Stimulated activated naive CD8-positive, alpha-beta T cell treated with anti-CD3 and anti-CD28 coated beads, Interleukin-15, Interleukin-2, amounts not matched to agents 100 ng/mL and 50 ng/mL, for 24 hours (primary cell): ENCODE results near the gene HDAC5.
A peak's percentile ranks its signal among the peaks of the same experiment; 100 is the strongest.
"Not testable (repeated sequence)": the region's sequence is repeated elsewhere in the genome, so short reads cannot be mapped to it uniquely, and the experiment has no call there.

Source experiments
- H3K27ac Mint-ChIP-seq: one replicate; pipeline ENCODE4 v1.8.0; 2021; ENCODE audit warnings: mild to moderate bottlenecking, mixed read lengths
- H3K27me3 Mint-ChIP-seq: one replicate; pipeline ENCODE4 v1.8.0; 2021; ENCODE audit warnings: mixed read lengths
- H3K36me3 Mint-ChIP-seq: one replicate; pipeline ENCODE4 v1.8.0; 2021; ENCODE audit warnings: low read depth, mixed read lengths
- H3K4me1 Mint-ChIP-seq: one replicate; pipeline ENCODE4 v1.8.0; 2021; ENCODE audit warnings: low read depth, mixed read lengths
- H3K4me3 Mint-ChIP-seq: one replicate; pipeline ENCODE4 v1.8.0; 2021; ENCODE audit warnings: mild to moderate bottlenecking, mixed read lengths
- H3K9me3 Mint-ChIP-seq: one replicate; pipeline ENCODE4 v1.8.0; 2021; ENCODE audit warnings: mixed read lengths

HDAC5 gene

DNA sequence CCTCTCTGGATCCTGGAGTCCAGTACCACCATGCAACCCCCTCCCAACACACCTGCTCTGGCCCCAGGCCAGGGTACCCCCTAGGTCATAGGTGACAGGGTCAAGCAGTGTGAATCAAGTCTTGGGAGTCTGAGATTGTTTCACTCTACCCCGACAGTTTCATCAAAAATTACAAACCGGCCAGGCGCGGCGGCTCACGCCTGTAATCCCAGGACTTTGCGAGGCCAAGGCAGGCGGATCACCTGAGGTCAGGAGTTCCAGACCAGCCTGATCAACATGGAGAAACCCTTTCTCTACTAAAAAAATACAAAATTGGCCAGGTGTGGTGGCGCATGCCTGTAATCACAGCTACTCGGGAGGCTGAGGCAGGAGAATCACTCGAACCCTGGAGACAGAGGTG lies 3.2 kb downstream of the HDAC5 start:
- not testable (repeated sequence) for H3K27me3 Mint-ChIP-seq, H3K27ac Mint-ChIP-seq, H3K4me3 Mint-ChIP-seq, H3K36me3 Mint-ChIP-seq, H3K9me3 Mint-ChIP-seq
- peaks cover 42% of the 10 kb centered on the region for H3K4me1 Mint-ChIP-seq

DNA sequence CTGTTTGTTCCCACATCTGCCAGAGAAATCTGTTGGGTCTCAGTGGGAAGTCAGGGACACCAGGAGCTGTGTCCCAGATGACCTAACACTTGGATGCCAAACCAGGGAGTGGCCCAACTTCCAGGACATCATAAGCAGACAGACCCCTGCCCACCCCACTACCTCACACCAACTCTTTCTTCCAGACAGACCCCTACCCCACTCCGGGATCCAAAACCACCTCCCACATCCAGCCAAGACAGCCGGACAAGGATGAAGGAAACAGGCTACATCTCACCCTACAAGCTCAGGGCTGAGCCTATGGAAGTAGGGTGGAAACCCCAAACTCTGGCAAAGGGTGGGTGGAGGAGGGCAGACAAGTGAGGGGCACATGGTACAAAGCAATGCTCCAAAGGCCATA lies 3.6 kb downstream of the HDAC5 start:
- H3K27me3 Mint-ChIP-seq = no peaks in the 10 kb centered on the region
- no peak overlapping the region for H3K27ac Mint-ChIP-seq
- H3K9me3 Mint-ChIP-seq = no peaks in the 10 kb centered on the region
- H3K4me3 Mint-ChIP-seq = no peak overlapping the region
- peaks cover 42% of the 10 kb centered on the region for H3K4me1 Mint-ChIP-seq
- H3K36me3 Mint-ChIP-seq = no peaks in the 10 kb centered on the region

DNA sequence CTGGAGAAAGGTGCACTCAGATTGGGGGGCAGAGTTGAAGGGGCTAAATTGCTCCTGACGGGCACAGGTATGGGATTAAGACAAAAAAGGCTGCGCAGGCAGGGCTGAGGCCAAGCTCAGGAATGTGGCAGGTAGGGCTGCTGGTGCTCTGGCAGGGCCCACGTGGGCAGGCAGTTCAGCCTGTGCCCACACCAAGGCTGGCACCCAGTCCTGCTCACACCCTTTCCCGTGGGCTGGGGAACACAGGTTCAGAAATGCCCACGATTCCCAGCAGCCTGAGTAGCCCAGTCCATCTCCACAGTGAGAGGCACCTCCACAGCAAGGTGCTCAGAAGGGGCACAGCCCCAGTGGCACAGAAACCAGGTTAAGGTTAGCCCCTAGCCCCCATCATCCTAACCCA lies 4.4 kb downstream of the HDAC5 start:
- no peaks in the 10 kb centered on the region for H3K27me3 Mint-ChIP-seq
- no peak overlapping the region for H3K27ac Mint-ChIP-seq
- no peak overlapping the region for H3K4me3 Mint-ChIP-seq
- peaks cover 38% of the 10 kb centered on the region for H3K4me1 Mint-ChIP-seq
- H3K36me3 Mint-ChIP-seq = no peaks in the 10 kb centered on the region
- no peaks in the 10 kb centered on the region for H3K9me3 Mint-ChIP-seq

GRCh38 chr17:44118427-44119050 lies 4.9 kb downstream of the HDAC5 start:
- Mint-ChIP-seq H3K9me3 (no peaks in the 10 kb centered on the region), H3K27me3 (no peaks in the 10 kb centered on the region), H3K36me3 (no peaks in the 10 kb centered on the region), H3K4me3 (no peak overlapping the region), H3K4me1 (peaks cover 35% of the 10 kb centered on the region), H3K27ac (no peak overlapping the region)

DNA sequence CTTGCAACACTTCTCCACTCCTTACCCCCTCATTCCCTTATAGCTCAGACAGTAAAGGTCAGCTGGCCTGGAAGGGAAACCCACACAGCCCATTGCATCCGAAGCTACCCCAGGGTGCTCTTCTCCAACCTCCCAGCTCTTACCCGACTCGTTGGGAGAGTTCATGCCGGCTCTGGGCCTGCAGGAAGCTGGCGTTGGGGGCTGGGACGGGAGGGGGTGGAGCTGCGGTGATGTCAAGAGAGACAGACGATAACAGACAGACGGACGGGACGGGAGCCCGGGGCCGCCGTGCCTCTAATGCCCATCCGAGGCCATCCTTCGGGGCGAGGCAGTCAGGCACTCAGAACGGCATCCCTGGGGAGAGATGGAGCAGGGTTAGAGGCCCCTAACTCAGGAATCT lies 6.1 kb downstream of the HDAC5 start:
- Mint-ChIP-seq H3K27ac (no peak overlapping the region), H3K27me3 (no peaks in the 10 kb centered on the region), H3K4me3 (no peak overlapping the region), H3K9me3 (no peaks in the 10 kb centered on the region), H3K36me3 (no peaks in the 10 kb centered on the region), H3K4me1 (peaks cover 36% of the 10 kb centered on the region)

- Mint-ChIP-seq H3K4me1 (peaks cover 38% of the 10 kb centered on the region), H3K36me3 (no peaks in the 10 kb centered on the region), H3K27ac (no peak overlapping the region), H3K27me3 (no peaks in the 10 kb centered on the region), H3K9me3 (no peaks in the 10 kb centered on the region), H3K4me3 (no peak overlapping the region)
These were observed 7.6 kb downstream of the HDAC5 start for GRCh38 chr17:44115585-44116415.

- Mint-ChIP-seq H3K27me3 (no peaks in the 10 kb centered on the region), H3K36me3 (no peaks in the 10 kb centered on the region), H3K4me1 (peaks cover 25% of the 10 kb centered on the region), H3K27ac (no peak overlapping the region), H3K9me3 (no peaks in the 10 kb centered on the region), H3K4me3 (no peak overlapping the region)
These were observed 9.3 kb downstream of the HDAC5 start for GRCh38 chr17:44113868-44114840.

GRCh38 chr17:44113382-44113781 lies 10.1 kb downstream of the HDAC5 start:
- H3K27ac Mint-ChIP-seq = peak overlapping the region; percentile 59
- H3K4me3 Mint-ChIP-seq = no peak overlapping the region
- H3K9me3 Mint-ChIP-seq = no peaks in the 10 kb centered on the region
- H3K27me3 Mint-ChIP-seq = no peaks in the 10 kb centered on the region
- H3K4me1 Mint-ChIP-seq = peaks cover 20% of the 10 kb centered on the region
- H3K36me3 Mint-ChIP-seq = no peaks in the 10 kb centered on the region

DNA sequence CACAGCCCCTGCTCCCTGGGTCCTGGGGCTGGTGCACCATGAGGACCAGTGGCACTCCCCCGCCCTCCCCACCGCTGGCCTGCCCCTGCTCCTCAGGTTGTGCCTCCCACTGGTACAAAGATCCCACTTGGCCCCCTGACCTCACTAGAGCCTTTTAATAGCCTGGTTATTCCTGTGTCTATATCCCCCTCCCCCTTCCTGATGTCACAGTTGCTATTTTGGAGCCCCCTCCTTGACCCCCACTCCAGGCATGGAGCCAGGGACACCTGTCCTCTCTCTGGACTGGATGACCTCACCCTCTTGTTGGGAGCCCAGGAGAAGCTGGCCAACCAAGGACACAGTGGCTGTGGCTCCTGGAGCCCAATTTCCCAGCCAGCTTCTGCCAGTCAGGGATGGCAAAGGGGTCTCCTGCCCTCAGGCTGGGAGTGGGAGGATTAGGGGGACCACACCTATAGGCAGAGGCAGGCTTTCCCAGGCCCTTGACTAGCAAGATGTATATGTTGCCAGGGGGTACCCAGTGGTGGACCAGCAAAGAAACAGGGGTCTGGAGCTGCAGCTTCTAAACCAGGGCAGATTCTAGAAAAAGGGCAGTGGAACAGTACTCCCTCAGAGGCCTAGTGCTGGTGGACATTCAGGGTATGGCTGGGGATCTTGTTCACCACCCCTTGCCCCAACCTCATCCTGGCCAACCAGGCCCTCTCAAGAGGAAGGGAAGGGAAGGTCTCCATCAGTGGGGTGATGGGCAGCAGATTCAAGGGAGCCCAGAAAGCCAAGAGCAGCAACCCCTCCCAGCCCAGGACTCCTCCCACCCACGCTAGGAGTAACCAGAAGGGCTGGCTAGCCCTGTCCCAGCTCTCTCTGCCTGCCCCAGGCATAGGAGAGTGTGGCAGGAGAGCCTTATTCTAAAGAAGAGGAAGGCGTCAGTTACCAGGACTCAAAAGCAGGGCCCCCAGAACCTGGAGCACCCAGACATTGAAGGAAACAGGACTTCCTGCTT lies 10.9 kb downstream of the HDAC5 start:
- Mint-ChIP-seq H3K27me3 (no peaks in the 10 kb centered on the region), H3K4me1 (peaks cover 20% of the 10 kb centered on the region), H3K27ac (no peak overlapping the region), H3K4me3 (no peak overlapping the region), H3K9me3 (no peaks in the 10 kb centered on the region), H3K36me3 (no peaks in the 10 kb centered on the region)

DNA sequence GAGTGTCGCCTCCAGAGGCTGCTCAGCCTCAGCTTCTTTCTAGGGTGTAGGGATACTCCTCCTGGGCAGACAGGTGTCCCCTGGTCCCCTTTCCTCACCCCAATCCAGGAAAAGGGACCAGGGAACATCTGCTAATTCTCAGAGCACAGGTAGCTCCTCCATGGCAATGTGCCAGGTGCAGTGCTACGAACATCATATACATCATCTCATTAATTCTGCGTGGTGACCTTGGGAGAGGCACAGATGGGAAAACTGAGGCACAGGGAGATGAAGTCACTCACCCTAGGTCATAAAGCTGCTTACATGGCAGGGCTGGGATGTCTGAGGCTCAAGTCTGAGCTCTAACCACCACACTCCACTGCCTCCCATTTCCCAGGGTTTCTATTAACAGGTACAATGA lies 11.7 kb downstream of the HDAC5 start:
- Mint-ChIP-seq H3K27me3 (no peaks in the 10 kb centered on the region), H3K9me3 (no peaks in the 10 kb centered on the region), H3K27ac (peak overlapping the region; percentile 55), H3K36me3 (no peaks in the 10 kb centered on the region), H3K4me1 (peaks cover 20% of the 10 kb centered on the region), H3K4me3 (no peak overlapping the region)

DNA sequence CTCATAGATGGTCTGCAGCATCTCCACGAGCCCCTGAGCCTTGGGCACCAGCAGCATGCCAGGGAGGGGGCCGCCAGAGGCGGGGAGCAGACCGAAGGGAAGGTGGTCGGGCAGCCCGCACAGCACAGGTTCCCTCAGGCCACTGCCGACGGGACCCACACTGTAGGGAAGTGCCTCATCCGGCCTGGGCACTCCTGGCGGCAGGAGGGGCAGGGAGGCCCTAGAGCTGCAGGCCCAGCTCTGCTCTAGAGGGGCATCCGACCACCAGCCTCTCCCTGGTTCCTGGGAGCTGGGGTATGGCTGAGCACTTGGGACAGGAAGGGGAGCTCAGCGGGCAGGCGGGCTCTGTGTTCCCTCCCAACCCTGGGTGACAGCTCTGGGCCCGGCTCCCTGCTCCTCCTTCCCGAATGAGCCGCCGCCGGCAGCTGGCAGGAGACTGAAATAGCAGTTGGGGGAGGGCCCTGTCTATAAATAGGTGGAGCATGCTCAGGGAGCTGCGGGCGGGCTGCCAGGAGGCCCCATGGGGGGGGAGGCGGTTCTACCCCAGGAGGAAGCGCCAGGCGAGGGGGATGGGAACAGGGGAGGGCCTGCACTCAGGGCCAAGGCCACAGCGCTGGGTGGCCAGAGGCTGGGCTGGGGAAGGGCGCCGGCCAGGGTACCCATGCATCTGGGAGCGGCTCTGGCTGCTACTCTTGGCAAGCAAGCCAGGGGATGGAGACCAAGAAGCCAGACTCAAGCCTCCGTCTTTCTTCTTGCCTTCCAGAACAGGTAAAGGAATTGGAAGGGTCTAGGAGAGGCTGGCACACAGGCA lies 12.4 kb downstream of the HDAC5 start:
- peak overlapping the region; percentile 55 for H3K27ac Mint-ChIP-seq
- H3K27me3 Mint-ChIP-seq = no peaks in the 10 kb centered on the region
- no peaks in the 10 kb centered on the region for H3K9me3 Mint-ChIP-seq
- H3K4me1 Mint-ChIP-seq = peaks cover 20% of the 10 kb centered on the region
- H3K36me3 Mint-ChIP-seq = no peaks in the 10 kb centered on the region
- H3K4me3 Mint-ChIP-seq = peak overlapping the region; percentile 51

GRCh38 chr17:44110011-44110686 lies 13.3 kb downstream of the HDAC5 start:
- no peak overlapping the region for H3K27ac Mint-ChIP-seq
- H3K9me3 Mint-ChIP-seq = no peaks in the 10 kb centered on the region
- peak overlapping the region; percentile 51 for H3K4me3 Mint-ChIP-seq
- H3K4me1 Mint-ChIP-seq = peaks cover 20% of the 10 kb centered on the region
- no peaks in the 10 kb centered on the region for H3K36me3 Mint-ChIP-seq
- H3K27me3 Mint-ChIP-seq = no peaks in the 10 kb centered on the region

DNA sequence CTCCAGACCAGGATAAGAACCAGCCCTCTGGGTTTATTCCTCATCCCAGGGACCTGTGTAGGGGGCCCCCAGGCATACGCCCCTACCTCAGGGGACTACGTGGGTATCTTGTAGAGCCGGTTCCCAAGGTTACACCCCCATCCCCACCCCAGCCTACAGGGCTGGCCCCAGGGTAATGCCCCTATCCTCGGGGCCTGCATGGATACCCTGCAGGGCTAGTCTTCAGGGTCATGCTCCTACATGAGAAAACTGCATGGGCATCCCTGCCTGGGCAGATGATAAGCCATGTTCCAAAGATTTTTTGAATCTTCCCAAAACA lies 14.2 kb downstream of the HDAC5 start:
- Mint-ChIP-seq H3K4me1 (peaks cover 20% of the 10 kb centered on the region), H3K27ac (no peak overlapping the region), H3K27me3 (no peaks in the 10 kb centered on the region), H3K36me3 (no peaks in the 10 kb centered on the region), H3K4me3 (no peak overlapping the region), H3K9me3 (no peaks in the 10 kb centered on the region)
